ENCODE measurements around the gene GPATCH2L.

DNA sequence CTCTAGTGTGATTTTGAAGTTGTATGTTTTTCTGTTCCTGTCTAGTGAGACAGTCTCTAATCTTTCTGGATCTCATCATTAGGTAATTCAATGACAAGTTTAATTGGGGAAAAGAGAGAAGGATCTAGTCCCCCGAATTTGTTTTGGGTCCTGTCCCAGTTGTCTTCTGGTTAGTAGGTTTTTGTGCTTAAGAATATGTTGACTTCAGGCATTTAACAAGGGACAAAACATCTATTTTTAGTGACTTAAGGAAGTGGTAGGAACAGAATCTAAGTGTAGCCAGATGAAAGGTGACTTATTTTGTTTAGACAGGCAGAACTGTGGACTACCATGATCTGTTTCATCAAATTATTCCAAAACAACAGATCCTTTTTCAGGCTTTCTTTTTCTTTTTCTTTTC lies 2.2 kb downstream of the GPATCH2L start:
- TF ChIP-seq EZH2 (IDR thresholded peaks at IDR 0.05) (no peak), POLR2AphosphoS5 (IDR thresholded peaks at IDR 0.05; ENCODE audit: borderline replicate concordance, low read depth, low read length) (no peak), FOXP2 (optimal IDR thresholded peaks at IDR 0.05; ENCODE audit: control extremely low read depth, extremely low read length, insufficient read depth) (no peak)
